Effector CD8-positive, alpha-beta T cell (primary cell): ENCODE results near the gene RFC5.
"Not testable (repeated sequence)": the region's sequence is repeated elsewhere in the genome, so short reads cannot be mapped to it uniquely, and the experiment has no call there.

Experiments used
- DNase-seq: peaks from one replicate; lab custom pipeline; 2025; lab: John Stamatoyannopoulos, UW

The RFC5 gene

GRCh38 chr12:118015306-118015705 is 1.2 kb upstream of the RFC5 start:
- no peak for DNase-seq

GRCh38 chr12:118015944-118016343 is 559 bp upstream of the RFC5 start:
- DNase-seq: no peak

GRCh38 chr12:118017926-118018325 is 1.4 kb downstream of the RFC5 start:
- no peak for DNase-seq

- DNase-seq: no peak
Observed at GRCh38 chr12:118020036-118020435, 3.5 kb downstream of the RFC5 start.

GRCh38 chr12:118022097-118022727 is 5.7 kb downstream of the RFC5 start:
- DNase-seq: not testable (repeated sequence)

GRCh38 chr12:118022728-118023109 is 6.2 kb downstream of the RFC5 start:
- DNase-seq: no peak

GRCh38 chr12:118023301-118023860 is 6.9 kb downstream of the RFC5 start:
- DNase-seq: no peak

- no peak for DNase-seq
Observed at GRCh38 chr12:118025168-118025567, 8.7 kb downstream of the RFC5 start.

- DNase-seq: no peak
Observed at GRCh38 chr12:118029166-118029565, 12.7 kb downstream of the RFC5 start.

- DNase-seq: no peak
Observed at GRCh38 chr12:118032188-118032587, 15.7 kb downstream of the RFC5 start.

GRCh38 chr12:118033323-118033722 is 16.8 kb downstream of the RFC5 start:
- no peak for DNase-seq

GRCh38 chr12:118033902-118034301 is 17.4 kb downstream of the RFC5 start:
- no peak for DNase-seq

GRCh38 chr12:118034429-118035189 is 18.1 kb downstream of the RFC5 start:
- no peak for DNase-seq

GRCh38 chr12:118035190-118036041 is 18.9 kb downstream of the RFC5 start:
- DNase-seq: no peak

DNA sequence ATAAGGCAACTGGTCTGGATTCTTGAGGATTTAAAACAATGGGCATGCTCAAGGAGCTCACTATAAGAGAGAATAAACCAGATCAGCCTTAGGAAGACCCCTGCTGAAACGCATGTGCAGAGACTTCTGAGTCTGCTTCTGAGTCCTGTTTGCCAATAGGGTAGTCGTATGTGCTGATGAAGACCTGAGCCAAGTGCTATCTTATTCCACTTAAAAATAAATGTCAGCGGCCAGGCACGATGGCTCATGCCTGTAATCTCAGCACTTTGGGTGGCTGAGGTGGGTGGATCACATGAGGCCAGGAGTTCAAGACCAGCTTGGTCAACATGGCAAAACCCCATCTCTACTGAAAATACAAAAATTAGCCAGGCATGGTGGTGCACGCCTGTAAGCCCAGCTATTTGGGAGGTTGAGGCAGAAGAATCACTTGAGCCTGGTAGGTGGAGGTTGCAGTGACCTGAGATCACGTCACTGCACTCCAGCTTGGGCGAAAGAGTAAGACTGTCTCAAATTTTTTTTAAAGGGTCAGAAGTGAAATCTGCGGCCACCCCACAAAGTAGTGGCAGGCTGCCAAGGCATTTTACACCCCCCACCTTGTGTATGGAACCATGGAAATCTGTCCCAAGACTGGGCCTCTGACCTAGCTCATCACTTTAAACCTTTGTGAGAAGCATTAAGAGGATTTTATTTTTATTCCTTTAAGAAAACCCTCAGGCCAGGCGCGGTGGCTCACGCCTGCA is 20.3 kb downstream of the RFC5 start:
- no peak for DNase-seq

DNA sequence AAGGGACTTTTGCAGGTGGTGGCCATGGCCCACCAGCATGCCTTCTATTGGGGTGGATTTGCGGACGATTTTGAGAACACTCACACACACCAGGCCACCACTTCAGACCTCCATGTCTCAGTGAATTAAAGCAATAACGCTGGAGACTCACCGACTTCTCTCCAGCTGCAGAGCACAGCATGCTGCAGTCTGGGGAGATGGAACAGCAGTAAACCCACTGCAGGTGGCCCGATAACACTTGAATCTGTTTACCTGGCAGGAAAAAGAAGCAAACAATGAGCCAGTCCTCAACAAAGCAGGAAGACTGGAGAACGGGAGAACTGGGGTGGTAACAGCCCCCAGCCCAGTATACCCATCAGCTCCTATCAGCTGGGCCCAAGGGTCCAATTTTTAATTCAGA is 21.6 kb downstream of the RFC5 start:
- DNase-seq: no peak

DNA sequence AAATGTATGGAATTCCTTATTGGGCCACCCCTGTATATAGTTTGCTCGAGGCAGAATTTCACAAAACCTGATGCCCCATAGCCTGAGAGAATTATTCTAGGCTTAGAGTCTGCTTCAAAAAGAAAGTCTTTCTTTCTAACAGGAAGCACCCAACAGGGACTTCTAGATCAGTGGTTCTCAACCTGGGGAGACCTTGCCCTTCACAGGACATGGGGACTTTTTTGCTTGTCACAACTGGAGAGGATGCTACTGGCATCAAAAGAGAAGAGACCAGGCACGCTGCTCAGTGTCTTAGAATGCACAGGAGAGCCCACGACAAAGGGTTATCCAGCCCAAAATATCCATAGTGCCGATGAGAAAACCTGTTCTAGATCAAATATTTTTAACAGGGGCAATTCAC is 25.6 kb downstream of the RFC5 start:
- no peak for DNase-seq

DNA sequence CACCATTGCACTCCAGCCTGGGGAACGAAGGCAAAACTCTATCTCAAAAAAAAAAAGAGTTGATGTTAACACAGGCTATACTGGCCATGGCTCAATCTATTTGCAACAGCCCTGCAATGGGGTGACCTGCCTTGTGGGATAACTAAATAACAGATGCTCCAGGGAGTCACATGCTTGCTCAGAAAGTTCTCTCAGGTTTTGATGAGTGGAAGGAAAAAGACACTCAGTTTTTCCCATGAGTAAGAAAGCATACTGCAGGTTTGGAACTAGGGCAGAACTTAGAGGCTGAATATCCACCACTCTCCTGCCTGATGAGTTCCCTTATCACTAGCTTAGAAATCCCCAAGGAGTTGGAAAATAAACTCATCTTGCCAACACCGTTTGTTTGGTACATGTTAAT is 27.6 kb downstream of the RFC5 start:
- DNase-seq: no peak

GRCh38 chr12:118044577-118044976 is 28.1 kb downstream of the RFC5 start:
- DNase-seq: no peak

GRCh38 chr12:118046430-118046829 is 29.9 kb downstream of the RFC5 start:
- no peak for DNase-seq

DNA sequence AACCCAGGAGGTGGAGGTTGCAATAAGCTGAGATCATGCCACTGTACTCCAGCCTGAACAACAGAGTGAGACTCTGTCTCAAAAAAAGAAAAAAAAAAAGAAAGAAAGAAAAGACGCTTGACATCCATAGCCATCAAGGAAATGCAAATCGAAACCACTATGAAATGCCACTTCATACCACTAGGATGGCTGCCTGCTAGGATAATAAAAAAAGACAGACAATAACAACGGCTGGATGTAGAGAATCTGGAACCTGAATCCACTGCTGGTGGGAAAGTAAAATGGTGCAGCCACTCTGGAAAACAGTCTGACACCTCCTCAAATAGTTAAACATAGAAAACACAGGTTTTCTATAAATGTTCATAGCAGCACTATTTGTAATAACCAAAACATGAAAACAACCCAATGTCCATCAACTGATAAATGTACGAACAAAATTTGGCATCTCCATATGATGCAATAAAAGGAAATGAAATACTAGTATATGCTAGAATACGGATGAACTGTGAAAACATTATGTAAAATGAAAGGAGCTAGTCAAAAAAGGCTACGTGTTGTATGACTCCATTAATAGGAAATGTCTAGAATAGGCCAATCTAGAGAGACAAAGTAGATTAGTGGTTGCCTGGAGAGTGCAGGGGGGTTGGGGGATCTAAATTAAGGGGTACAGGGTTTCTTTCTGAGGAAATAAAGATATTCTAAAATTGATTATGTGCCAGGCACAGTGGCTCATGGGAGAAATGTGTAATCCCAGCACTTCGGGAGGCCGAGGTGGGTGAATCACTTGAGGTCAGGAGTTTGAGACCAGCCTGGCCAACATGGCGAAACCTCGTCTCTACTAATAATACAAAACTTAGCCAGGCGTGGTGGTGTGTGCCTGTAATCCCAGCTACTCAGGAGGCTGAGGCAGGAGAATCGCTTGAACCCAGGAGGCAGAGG is 34.7 kb downstream of the RFC5 start:
- DNase-seq: no peak
